GM18498 (cell line): ENCODE results near the gene MME.
"Not testable (repeated sequence)": the region's sequence is repeated elsewhere in the genome, so short reads cannot be mapped to it uniquely, and the experiment has no call there.

ENCODE experiments used
- ATAC-seq: cut with Tn5 transposase; IDR thresholded peaks from one replicate; pipeline ENCODE4 v1.9.1; 2021; ENCODE audit warnings: mild to moderate bottlenecking, moderate library complexity; ENCODE audit not compliant: unreplicated experiment

Gene MME

DNA sequence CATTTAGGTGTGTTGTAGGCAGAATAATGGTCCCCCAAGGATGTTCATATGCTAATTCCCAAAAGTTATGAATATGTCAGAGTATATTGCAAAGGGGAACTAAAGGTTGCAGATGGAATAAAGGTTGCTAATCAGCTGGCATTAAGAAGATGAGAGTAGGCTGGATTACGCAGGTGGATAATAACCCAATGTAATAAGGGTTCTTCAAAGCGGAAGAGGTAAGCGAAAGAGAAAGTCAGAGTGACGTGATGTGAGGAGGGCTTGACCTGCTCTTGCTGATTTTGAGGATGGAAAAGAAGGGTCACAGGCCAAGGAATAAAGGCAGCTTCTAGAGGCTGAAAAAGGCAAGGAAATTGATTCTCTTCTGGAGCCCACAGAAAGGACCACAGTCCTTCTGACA, 109.4 kb downstream of the MME start:
- no peak for ATAC-seq

DNA sequence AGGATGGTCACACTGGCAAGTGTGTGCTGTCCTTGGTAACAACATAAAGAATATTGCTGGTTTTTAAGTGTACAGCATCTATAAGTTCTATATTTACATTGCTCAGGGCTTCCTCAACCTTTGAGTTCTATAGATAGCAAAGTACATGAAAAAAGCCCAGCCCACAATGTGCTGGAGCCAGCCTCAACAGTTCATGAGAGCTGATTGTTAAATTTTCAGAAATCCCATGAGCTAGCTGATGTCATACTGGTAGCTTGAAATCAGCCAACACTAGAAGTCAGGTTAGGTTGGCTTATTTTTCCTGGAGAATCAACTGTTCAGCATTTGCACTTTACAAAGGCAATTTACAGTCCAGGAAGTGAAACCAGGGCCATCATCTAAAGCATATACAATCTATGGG, 110.6 kb downstream of the MME start:
- ATAC-seq: no peak

DNA sequence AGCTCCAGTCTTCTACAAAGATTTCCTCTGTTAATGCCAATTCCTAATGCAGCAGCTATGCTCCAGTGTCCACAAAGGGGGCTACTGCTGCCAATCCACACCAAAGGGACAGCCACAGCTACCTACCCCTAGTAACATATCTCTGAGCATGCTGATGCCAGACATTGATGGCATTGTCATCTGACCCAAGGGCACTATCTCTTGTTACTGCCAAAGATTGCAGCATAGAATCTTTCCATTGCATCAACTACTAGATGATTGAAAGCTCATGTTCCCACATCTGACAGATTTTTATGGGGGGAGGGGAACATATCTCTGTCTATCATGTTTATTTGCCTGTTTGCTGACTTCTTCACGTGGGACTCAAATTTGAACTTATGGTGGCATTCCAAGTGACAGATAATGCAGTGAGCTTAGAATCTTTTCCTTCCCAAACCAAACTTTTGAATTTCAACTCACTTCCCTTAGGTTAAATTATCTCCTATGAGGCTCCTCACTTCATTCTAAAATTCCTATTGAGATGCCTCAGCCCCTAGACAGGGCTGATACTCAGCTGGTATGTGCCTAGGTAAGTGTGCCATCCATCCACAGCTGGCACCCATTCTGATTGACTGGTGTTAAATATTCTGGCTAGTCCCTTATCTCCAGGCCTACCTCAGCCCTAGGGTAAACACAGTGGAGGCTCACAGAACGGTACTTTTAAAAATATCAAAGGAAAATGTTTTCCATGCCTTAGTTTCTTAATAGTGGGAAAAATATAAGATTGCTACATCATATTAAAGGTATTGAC, 113.0 kb downstream of the MME start:
- no peak for ATAC-seq

DNA sequence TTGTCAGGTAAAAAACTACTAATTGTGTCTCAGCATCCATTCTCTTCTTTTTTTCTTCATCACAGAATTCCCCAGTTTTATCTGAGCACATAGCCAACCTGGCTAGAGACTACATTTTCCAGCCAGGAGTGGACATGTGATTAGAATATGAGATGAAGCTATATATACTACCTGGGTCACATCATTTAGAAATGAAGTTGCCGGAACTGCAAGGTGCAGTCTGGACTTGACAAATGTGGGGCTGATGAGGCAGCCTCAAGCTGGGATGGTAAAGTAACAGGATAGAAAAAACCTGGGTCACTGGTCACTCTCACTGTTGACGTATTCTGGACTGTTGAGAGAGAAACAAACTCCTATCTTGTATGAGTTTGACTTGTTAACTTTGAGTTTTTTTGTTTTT, 113.7 kb downstream of the MME start:
- ATAC-seq: no peak

DNA sequence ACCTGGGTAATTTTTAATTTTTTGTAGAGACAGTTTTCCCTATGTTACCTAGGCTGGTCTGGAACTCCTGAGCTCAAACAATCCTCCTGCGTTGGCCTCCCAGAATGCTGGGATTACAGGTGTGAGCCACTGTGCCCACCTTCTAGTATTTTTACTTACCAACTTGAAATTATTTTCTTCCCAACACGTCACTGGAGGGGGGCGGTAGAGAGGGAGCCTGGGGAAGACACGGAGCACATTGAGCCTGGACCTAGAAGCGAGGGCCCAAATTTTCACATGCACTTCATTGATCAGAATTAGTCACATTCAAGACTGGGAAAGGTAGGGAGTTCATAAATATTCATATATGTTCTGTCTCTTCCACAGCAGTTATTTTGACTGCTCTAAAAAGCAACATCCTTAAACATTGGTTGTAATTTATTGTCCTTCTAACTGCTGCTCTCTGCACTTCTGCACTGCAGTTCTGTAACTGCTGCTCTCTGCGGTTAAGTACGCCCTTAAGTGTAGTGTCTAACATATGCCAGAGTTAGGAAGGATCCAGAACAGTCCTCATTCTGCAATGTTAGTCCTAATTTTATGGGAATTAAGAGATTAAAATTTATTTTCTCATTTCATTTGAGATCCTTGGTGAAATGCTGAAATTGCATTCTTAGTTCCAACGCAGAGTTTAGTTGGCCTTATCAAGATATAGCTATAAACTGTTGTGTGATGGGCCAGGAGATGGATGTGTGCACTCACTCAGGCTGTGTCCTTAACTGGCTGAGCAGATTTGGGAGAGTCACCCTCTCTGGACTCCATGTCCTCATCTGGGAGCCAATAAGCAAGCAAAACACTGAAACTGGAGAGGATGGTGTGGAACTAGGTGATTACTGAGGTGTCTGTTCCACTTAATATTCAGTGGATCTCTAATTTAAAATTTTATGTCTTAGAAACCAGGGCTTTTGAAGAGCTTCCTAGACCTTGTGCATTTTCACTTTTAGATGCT, 115.1 kb downstream of the MME start:
- no peak for ATAC-seq

DNA sequence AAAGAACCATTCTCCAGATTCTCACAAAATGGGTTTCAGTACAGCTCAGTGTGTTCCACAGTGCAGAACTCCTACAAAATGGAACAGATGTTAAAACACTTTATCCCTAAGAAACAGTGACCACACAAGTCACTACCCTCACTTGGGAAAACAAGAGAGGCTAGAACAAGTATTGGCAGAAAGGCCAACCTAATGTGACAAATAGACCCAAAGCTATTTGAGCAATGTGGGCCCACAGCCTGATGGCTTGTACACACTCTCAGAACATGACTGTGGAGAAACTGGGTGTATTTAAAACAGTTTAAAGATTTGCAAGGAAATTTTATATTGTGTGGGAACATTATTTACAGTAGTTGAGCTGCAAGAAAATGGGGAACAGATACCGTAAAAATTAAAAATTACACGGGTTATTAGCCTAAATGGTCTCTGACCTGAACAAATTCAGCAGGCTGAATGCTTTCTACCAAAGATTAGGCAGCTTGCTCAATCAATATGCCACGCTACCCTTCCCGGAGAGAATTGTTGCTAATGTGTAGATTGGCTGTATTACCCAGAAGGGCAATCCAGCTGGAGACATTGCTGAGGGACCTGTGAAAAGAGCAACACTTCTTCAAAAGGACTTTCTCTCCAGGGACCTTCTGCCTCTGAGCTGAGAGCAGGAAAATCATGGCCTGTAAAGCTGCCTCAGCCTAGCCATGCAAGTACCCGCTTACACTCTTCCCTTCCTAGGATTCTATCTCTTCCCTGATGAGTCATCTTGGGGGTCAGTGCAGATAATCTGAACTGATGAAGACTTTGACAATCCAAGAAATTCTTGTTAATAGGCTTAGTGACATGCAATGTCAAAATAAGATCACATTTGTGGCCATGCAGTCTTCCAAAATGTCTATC, 116.3 kb downstream of the MME start:
- ATAC-seq: no peak

DNA sequence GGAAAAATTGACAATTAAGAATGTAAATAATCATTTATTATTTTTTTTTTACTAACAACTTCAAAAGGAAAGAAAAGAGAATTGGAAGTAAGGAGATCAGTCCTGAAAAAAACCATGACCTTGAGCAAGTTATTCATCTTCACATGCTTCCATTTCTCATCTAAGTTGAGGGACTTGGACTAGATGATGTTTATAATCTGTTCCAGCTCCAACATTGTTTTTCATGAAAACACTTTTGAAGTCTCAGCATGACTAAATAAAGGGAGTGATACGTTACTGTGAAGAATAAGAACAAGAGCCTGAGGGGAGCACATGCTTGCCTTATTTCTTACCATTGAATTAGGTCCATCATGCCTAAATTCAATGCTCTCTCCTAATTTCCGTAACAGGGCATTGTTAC, 117.7 kb downstream of the MME start:
- ATAC-seq: no peak

DNA sequence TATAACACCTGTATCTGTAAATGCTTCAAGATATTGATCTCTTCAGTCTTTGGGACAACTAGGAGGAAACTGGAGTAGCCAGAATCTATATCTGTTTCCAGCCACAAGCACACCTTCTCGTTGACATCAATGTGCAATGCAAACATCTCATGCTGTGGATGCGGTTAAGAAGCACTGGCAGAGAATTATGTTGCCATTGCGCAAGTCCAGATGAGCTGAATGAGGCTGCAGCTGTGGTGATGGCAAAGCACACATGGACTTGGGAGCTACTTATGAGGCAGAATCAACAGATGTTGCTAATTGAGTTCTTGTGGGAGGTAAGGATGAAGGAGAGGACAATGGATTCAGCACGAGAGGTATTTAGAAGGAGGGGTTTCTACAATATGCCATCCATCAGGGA, 122.5 kb downstream of the MME start:
- no peak for ATAC-seq

DNA sequence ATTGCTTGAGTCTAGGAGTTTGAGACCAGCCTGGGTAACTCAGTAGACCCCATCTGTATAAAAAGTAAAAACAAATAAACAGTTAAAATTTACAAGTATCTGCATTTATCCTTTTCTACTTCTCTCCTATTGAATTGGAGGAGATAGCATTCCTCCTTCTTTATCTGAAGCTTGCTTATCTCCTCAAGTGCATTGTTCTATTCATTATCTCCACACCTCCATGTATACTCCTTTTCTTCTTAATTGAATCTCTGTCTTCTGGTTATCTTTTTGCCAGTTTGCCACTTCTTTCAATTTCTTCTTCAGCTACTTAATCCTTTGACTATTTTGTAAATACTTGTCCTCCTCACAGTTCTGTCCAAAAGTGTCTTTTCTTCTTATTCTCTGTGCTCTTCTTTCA, 124.7 kb downstream of the MME start:
- no peak for ATAC-seq

DNA sequence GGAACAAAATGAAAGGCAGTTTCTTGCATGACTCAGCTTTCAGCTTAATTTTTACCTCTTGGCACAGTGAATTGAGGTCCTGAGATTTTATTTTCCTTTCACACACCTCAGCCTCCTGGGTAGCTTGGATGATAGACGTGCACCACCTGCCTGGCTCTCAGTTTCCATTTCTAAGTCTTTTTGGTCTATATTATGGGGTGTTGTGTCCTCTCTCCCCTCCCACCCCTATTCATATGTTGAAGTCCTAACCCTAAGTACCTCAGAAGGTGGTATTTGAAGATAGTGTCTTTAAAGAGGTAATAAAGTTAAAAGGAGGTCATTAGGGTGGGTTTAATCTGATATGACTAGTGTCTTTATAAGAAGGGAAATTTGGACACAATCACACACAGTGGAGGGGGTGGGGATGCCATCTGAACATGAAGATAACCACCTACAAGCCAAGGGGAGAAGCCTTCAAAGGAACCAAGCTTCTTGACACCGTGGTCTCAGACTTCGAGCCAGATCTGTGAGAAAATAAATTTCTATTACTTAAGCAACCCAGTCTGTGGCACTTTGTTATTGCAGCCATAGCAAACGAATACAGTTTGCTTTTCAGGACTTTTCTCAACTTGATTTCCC, 128.2 kb downstream of the MME start:
- ATAC-seq: no peak

DNA sequence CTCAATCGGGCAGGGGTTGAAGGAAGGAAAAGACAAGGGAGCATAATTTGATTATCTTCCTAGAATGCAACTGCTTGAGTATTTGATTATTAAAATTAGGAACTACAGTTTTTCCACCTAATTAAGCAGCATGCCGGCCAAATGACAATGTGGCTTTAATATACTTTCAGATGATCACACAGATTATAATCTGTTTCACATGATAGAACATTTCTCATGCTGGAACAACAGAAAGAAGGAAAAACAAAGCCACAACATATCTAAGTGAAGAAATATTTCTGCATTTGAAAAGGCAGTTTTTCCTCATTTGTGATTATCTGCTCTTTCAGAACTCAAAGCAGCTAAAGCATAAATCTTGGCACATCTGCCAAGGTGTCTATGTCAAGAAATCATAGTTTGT, 130.6 kb downstream of the MME start:
- ATAC-seq: no peak

DNA sequence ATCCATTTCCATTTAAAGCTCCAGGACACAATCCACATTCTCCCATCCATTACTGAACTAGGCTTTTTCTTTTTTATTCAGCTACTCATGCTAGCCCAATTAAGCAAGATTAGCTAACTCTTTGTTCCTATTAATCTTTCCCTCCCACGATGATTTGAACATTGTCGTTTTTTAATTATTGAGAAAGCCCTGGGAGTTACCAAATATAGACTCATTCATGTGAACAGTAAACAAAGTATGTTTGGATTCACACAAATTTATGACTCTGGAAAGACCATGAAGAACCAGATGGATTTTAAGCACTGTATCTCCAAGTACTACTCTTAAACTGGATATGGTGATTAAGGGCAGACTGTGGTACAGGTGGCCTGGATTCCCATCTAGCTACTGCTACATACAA, 131.1 kb downstream of the MME start:
- no peak for ATAC-seq

DNA sequence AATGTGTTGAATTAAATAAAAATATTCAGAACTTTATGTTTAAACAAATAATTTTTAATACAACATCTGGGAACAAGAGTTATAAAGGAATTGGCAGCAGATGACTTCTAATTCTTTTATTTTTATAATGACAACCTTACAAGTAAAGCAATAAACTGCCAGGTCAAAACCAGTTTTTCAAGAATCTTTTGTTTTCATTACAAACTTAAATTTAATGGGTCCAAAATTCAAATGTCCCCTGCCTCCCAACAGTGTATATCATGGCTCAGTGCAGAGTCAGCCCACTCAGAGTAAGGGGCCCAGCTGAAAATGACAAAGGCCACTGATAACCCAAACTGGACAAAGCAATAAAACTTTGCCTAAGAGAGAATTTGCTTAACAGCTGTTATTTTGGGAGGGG, 131.8 kb downstream of the MME start:
- no peak for ATAC-seq

DNA sequence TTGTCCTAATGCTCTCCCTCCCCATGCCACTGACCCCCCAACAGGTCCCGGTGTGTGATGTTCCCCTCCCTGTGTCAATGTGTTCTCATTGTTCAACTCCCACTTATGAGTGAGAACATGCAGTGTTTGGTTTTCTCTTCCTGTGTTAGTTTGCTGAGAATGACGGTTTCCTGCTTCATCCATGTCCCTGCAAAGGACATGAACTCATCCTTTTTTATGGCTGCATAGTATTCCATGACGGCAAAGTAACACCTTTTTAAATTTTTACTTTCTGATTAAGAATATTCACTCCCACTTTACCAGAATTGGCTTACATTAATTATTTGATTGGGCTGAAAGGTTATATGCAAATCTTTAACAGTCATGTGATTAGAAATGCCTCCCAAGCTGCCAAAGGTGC, 135.9 kb downstream of the MME start:
- not testable (repeated sequence) for ATAC-seq

DNA sequence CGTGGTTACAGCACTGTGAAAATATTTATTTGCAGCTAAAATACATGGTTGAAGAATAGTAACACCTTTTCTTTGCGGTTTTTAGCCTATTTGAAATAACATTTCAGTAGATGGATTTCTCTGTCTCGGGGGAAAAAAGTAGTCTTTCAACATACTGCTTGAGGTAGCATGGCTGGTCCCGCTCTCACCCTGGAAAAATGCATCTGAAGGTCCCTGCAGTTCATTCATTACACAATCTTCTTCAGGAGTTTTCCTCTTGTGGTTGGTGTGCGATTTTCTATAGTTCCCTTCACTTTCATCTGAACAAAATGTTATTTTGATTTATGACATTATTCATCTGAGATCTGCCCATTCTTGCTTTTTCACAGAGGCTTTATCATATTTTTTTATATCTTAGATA, 137.5 kb downstream of the MME start:
- no peak for ATAC-seq

DNA sequence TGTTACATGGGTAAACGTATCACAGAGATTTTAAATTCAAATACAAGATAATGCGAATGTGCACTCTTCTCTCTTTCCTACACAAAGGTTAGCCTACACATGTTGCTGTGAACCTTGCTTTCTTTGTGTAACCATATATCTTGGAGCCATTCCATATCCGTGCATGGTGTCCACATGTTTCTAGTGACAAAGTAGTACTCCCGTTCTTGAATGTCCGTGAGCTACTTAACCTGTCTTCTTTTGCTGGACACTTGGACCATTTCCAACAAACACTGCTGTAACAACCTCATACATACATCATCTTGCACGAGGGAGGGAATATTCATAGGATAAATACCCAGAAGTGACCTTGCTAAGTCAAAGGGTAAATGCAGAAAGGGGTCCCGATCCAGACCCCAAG, 138.3 kb downstream of the MME start:
- no peak for ATAC-seq

DNA sequence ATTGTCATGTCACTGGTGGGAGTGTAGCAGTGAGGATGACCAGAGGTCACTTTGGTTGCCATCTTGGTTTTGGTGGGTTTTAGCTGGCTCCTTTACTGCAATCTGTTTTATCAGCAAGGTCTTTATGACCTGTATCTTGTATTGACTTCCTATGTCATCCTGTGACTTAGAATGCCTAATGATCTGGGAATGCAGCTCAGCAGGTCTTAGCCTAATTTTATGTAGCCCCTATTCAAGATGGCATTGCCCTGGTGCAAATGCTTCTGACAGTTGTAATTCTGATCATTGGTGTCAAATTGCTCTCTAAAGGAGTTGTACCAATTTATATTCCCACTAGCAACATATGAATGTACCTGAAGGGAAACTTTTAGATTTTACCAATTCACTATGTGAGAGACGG, 139.0 kb downstream of the MME start:
- ATAC-seq: no peak

DNA sequence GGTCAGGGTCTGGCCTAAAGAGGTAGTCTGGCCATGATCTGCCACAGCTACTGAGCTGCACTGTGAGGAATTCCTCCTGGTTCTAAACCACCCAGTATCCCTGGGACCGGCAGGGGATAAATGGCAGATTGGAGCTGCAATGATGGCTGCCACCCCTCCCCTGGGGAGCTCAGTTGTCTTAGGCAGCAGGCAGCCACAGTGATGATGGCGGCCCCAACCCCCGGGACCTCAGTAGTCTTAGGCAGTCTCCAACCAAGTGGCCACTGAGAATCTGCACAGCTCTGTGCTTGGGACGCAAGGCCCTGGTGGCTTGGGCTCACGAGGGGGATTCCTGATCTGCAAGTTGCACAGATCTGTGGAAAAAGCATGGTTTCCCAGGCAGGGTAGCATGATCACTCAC, 145.3 kb downstream of the MME start:
- no peak for ATAC-seq

DNA sequence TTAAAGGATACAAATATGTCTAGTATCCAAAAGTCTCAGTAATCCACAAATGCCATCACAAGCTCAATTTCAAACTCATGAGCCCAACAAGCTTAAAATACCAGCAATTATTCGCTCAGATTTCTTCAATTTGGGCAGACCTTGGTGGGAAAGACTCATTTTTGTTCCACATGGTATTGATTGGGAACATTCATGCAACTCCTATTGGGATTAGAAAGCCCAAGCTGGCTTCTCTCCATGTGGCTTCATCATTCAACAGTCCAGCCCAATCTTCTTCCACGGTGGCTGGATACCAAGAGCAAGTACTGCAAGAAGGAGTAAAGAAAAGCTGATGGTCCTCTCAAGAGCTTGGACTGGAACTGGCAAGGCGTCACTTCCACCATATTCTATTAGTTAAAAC, 147.0 kb downstream of the MME start:
- no peak for ATAC-seq

DNA sequence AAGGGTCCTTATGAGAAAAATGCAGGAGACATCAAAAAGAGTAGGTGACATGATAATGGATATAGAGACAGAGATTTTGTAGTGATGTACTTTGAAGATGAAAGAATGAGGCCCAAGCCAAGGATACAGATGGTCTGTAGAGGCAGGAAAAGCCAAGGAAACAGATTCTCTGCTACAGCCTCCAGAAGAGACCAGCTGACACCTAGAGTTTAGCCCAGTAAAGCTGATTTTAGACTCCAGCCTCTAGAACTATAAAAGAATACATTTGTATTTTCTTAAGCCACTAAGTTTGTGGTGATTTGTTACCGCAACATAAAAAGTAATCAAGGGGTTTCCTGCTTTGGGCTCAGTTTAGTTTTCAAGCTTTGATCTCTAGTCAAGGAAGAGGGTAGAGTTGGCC, 148.6 kb downstream of the MME start:
- ATAC-seq: no peak

DNA sequence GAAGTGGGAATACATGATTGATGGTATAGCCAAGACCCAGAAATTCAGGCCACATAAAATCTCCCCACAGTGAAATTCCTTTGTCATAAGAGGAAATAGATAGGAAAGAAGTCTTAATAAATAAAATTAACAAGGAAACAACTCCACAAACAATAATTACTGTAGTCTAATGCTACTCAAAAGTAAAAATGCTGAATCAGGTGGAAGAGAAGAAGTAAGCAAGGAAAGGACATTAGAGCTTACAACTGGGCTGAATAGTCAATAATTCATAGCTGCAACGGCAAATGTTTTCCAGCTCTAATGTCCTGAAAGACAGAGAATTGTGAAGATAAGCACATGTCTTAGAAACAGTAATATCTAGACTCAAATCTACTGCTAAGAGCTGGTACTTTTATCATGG, 149.0 kb downstream of the MME start:
- ATAC-seq: no peak
